UCSD-AML1 (cell line): ENCODE data around the gene NCS1.

Source experiments
- DNase-seq: peaks from one replicate; lab custom pipeline; 2025; ENCODE audit not compliant: unreplicated experiment; lab: John Stamatoyannopoulos, UW

Gene NCS1

DNA sequence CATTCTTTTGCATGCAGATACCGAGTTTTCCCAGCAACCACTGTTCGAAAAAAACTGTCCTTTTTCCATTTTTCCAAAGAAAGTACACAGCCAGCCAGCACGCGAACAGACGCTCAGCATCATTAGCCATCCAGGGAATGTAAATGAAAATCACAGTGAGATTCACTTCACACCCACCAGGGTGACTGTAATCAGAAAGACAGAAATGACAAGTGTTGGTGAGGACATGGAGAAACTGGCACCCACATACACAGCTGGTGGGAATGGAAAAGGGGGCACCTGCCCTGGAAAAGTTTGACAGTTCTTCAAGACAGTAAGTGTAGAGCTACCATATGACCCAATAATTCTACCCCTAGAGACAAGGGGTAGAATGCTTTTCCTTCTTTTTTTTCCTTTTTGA, 25.0 kb upstream of the NCS1 start:
- no peak for DNase-seq

- no peak for DNase-seq
Measured at GRCh38 chr9:130147910-130148309, 24.3 kb upstream of the NCS1 start.

DNA sequence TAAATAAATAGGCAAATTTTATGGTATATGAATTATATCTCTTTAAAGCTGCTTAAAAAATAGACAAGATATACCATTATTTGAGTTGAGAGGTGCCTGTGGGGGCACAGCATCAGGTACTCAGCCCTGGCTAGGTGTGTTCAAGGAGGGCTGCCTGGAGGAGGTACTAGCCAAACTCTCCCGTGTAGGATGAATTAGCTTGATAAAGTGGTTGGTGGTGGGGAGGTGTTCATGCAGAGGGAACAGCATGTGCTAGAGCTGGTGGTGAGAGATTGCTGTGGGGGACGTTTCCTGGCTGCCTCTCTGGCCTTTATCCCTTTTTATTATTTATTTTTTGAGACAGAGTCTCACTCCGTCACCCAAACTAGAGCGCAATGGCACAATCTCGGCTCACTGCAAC, 23.2 kb upstream of the NCS1 start:
- DNase-seq, result no peak

- no peak for DNase-seq
Measured at GRCh38 chr9:130149654-130150286, 22.4 kb upstream of the NCS1 start.

DNA sequence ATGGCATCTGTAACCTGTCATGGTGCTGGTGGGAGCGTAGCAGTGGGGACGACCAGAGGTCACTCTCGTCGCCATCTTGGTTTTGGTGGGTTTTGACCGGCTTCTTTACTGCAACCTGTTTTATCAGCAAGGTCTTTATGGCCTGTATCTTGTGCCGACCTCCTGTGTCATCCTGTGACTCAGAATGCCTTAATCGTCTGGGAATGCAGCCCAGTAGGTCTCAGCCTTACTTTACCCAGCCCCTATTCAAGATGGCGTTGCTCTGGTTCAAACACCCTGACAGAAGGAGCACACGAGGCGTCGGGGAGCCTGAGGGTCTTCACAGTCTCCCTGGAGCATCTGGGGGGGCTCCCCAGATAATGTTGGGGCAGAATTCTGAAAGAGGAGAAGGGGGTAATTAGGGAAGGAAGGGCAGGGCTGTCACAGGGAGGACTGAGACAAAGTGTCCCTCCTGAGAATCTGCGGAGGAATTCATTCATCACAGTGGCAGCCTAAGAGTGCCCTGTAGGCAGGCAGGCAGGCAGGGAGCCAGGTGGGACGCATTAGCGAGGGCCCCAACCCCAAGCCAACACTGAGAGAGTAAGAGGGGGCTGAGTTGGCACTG, 21.3 kb upstream of the NCS1 start:
- no peak for DNase-seq

GRCh38 chr9:130154816-130155215, 17.4 kb upstream of the NCS1 start:
- DNase-seq, result no peak

GRCh38 chr9:130155647-130156046, 16.6 kb upstream of the NCS1 start:
- no peak for DNase-seq

DNA sequence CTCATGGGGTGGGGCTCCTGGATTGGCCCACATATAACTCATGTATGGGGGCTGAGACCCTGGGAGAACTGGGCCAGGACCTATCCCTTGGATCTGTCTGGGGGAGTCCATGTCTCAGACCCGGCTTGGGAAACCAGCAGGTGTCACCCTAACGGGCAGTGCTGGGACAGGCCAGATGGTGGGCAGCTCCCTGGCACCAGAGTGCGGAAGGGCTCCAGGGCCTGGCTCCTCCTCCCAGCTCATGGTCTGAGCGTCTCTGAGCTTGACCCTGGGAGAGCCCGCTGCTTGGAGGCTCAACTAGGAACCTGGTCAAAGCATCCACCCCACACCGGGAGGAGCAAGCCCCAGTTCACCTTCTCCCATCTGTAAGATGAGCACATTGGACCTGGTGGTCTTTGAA, 15.5 kb upstream of the NCS1 start:
- DNase-seq, result no peak

GRCh38 chr9:130157079-130157478, 15.1 kb upstream of the NCS1 start:
- DNase-seq, result no peak

DNA sequence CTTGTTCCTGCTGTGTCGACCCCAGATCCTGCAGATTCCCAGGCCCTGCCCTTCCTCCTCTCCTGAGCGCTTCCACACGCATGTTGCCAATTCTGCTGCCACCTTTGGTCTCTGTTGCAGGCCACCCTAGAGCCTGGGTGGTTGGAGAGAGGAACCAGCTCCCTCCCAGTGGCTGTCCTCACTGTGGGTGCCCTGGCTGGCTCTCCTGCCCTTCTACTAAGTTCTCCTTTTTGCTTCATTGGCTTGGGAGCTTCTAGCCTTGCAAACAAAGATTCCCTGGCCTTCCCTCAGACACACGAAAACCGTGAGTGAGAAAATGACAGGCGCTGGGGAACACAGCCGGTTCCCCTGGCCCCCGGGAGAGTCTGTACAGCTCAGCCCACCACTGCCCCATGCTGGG, 14.2 kb upstream of the NCS1 start:
- DNase-seq, result no peak

GRCh38 chr9:130159057-130159456, 13.1 kb upstream of the NCS1 start:
- no peak for DNase-seq

GRCh38 chr9:130159915-130160670, 12.1 kb upstream of the NCS1 start:
- no peak for DNase-seq

DNA sequence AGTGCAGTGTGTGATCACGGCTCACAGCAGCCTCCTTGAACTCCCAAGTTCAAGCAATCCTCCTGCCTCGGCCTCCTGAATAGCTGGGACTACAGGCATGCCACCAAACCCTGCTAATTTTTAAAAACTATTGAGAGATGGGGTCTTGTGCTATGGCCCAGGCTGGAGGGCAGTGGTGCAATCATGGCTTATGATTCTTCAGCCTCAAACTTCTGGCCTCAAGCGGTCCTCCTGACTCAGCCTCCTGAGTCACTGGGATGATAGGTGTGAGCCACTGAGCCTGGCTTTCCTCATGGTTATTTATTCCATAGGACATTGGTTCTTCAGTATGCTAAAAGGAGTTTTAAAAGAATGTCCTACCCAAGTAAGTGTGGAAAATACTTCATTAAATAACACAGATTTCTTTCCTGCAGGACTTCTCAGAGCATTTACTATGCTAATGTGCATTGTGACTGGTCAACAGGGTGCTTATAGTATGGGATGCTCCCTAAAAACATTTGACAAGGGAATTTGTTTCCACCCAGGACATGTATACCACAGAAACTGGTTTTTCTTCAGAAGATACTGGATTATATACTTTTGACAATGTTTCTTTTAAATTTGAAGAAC, 11.2 kb upstream of the NCS1 start:
- no peak for DNase-seq

GRCh38 chr9:130165579-130165978, 6.6 kb upstream of the NCS1 start:
- no peak for DNase-seq

DNA sequence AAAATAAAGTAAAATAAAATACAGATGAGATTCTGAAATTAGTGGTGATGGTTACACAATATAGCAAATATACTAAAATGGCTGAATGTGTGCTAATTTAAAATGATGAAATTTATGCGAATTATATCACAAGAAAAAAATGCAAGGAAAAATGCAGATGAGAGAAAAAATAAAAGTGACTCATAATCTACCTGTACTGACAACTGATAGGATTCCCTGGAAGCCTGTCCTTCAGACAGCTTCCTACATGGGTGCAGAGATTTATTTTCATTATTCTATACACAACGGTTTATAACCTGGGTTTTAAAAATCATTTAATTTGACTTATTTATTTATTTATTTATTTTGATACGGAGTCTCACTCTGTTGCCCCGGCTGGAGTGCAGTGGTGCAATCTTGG, 5.8 kb upstream of the NCS1 start:
- DNase-seq, result no peak

DNA sequence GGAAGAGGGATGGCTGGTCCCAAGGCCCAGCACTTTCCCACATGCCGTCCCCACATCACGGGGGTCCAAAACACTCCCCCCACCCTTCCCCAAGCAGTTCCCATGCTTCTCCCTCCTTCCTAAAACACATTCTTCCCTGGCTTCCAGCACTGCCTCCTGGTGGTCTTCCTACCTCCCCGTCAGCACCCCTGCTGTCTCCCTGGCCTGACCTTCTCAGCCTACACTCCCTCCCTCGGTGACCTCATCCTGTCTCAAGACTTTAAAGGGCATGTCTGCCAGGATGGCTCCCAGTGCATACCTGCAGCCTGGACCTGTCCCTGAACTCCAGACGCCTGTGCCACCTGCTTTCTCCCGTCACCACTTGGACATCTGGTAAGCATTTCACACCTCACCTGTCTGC, 4.3 kb upstream of the NCS1 start:
- no peak for DNase-seq

DNA sequence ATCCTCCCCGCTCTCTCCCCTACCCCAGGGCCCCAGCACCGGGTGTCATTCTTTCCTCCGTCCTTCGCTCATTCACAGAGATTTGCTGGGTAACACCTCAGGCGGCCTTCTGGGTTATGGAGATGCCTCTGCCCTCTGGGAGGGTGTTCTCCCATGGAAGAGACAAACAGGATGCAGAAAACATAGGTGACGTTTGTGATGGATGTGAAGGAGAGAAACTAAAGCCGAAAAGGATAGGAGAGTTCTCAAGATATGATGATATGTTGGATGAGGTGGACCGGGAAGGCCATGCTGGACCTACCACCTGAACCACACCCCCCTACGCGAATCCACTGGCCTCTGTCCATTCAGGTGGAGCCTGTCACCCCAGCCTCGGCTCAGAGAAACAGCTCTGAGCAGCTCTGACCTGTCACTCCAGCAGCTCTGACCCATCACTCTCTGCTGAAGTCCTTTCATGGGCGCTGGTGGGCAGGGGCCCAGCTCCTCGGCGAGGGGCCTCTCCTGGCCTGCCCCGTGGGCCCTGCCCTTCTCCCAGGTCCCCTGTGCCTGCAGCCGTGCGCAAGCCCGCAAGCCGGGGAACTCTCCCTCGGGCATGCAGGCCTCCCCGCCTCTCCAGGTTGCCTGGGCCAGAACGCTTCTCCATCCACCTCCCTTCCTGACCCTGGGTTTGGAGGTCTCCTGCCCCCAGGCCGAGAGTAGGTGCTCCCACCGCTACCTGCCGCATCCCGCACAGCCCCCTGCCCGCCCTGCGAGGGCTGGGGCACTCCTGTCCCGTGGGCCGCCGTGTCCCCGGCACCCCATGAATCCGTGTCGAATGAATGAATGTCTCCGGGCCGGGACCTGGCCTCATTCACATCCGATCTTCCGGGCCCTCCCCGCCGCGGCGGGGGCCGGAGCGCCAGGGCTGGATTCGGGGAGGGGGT, 717 bp upstream of the NCS1 start:
- DNase-seq, result no peak

- DNase-seq, result no peak
Measured at GRCh38 chr9:130172858-130173665, 858 bp downstream of the NCS1 start.

- DNase-seq, result no peak
Measured at GRCh38 chr9:130173666-130173983, 1.4 kb downstream of the NCS1 start.

DNA sequence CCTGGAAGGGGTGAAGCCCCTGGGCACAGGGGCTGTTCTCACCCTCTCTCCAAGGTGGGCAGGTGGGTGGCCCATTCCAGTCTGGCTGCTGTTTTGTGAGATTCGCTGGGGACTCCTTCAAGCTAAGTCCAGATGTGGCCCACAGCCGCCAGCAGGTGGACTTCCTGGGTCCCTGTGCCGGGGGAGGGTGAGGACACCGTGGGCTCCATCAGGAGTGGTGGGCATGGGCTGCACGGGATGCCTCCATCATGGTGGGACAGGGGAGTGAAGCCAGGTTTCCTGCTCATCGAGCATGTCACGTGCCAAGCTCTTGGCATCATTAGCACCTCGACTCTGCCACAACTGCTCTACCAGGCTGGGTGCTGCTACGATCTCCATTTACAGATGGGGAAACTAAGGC, 1.8 kb downstream of the NCS1 start:
- DNase-seq, result no peak
